ENCODE measurements around the gene QRICH1.

GRCh38 chr3:49100046-49100615 lies 6.3 kb upstream of the QRICH1 start:
- TF ChIP-seq EZH2 (IDR thresholded peaks at IDR 0.05) (no peak), POLR2AphosphoS5 (IDR thresholded peaks at IDR 0.05; ENCODE audit: borderline replicate concordance, low read depth, low read length) (no peak)

Data from SK-N-MC (cell line).